GM12878 (cell line): ENCODE data around the gene TNK1. TPM values are rescaled to one million over a fixed set of nuclear protein-coding genes. Genes with fewer than 3 reads are reported as not detected.
A peak's percentile ranks its signal among the peaks of the same experiment; 100 is the strongest.

Experiments used
- ATAC-seq: fragments of 200-7000 bp; cut with Tn5 transposase; 3 replicates; pipeline ENCODE4 v1.9.1; 2020; ENCODE audit warnings: mild to moderate bottlenecking, moderate library complexity
- BruUV-seq: library from RNA; stranded (reverse); fragments of 400-500 nt; replicated peaks from 2 replicates; lab custom pipeline; 2021; lab: Mats Ljungman, UMichigan
- CTCF ChIA-PET: fragments of 300-600 bp; sonication (Branson Sonifier 250); formaldehyde crosslinking; extraction: SDS; loops from one replicate; lab custom pipeline; 2021; ENCODE audit warnings: inconsistent platforms; lab: Yijun Ruan, JAX
- POLR2A ChIA-PET: fragments of 350-600 bp; formaldehyde crosslinking; extraction: SDS; loops from one replicate; lab custom pipeline; 2021; ENCODE audit warnings: inconsistent platforms; lab: Charles Lee
- RAD21 ChIA-PET: fragments of 300-600 bp; sonication (Branson Sonifier 250); formaldehyde crosslinking; loops from one replicate; lab custom pipeline; 2023; ENCODE audit warnings: antibody characterized with exemption; ENCODE audit not compliant: unreplicated experiment; lab: Charles Lee
- SMC1A ChIA-PET: fragments of 300-600 bp; sonication (Branson Sonifier 250); formaldehyde crosslinking; loops from one replicate; lab custom pipeline; 2023; ENCODE audit not compliant: unreplicated experiment, uncharacterized antibody; lab: Charles Lee
- DNase-seq: peaks from one replicate; pipeline ENCODE4 v3.0.0-alpha.2; 2011; ENCODE audit warnings: low read depth, low spot score
- FAIRE-seq: peaks from 3 replicates; lab custom pipeline; 2011; peaks lifted over from hg19 to GRCh38; lab: Jason Lieb, UNC
- H2AFZ ChIP-seq: 2 replicates; pipeline ENCODE4 v1.6.0; 2011; ENCODE audit warnings: low read depth, low read length, control low read depth; ENCODE audit not compliant: control insufficient read depth
- H3K27ac ChIP-seq: 2 replicates; pipeline ENCODE4 v1.5.1; 2011; ENCODE audit warnings: control low read depth; ENCODE audit not compliant: control insufficient read depth, insufficient read depth
- H3K27me3 ChIP-seq, 2 experiments: replicated peaks in 1 of 2; 2 replicates each; pipeline versions ENCODE4 v1.6.0 to v1.6.1; 2011; ENCODE audit warnings: low read length in 1 of 2; ENCODE audit not compliant: control insufficient read depth in 2 of 2, insufficient read depth in 2 of 2
- H3K36me3 ChIP-seq, 2 experiments: 2 replicates each; pipeline ENCODE4 v1.5.1; 2011; ENCODE audit warnings: low read length in 1 of 2; ENCODE audit not compliant: control insufficient read depth in 2 of 2, insufficient read depth in 2 of 2
- H3K4me1 ChIP-seq: 2 replicates; pipeline ENCODE4 v1.6.1; 2011; ENCODE audit warnings: mild to moderate bottlenecking, low read length, moderate library complexity, mixed read lengths; ENCODE audit not compliant: control insufficient read depth, insufficient read depth
- H3K4me2 ChIP-seq: 2 replicates; pipeline ENCODE4 v1.6.0; 2011; ENCODE audit warnings: control low read depth; ENCODE audit not compliant: control insufficient read depth, insufficient read depth
- H3K4me3 ChIP-seq: fragments of 200-600 bp; sonication (generic); 2 replicates; pipeline ENCODE4 v1.5.1; 2016
- H3K79me2 ChIP-seq: 2 replicates; pipeline ENCODE4 v1.6.0; 2011; ENCODE audit warnings: low read length; ENCODE audit not compliant: control insufficient read depth, insufficient read depth
- H3K9ac ChIP-seq: 2 replicates; pipeline ENCODE4 v1.8.0; 2011; ENCODE audit warnings: low read length, control low read depth, mixed read lengths; ENCODE audit not compliant: control insufficient read depth, insufficient read depth
- H3K9me3 ChIP-seq: replicated peaks from 3 replicates; pipeline ENCODE4 v1.5.1; 2011; ENCODE audit warnings: mild to moderate bottlenecking, low read length; ENCODE audit not compliant: control insufficient read depth, insufficient read depth
- H4K20me1 ChIP-seq: 2 replicates; pipeline ENCODE4 v1.6.0; 2011; ENCODE audit not compliant: control insufficient read depth, insufficient read depth
- BCLAF1 ChIP-seq: fragments of 450-650 bp; IDR thresholded peaks from 2 replicates; pipeline ENCODE4 v1.6.1; 2017; ENCODE audit warnings: antibody characterized with exemption, mild to moderate bottlenecking, moderate library complexity
- CBX3 ChIP-seq: fragments of 200-600 bp; sonication (generic); IDR thresholded peaks from 2 replicates; pipeline ENCODE4 v1.6.1; 2016; ENCODE audit warnings: low read depth, borderline replicate concordance
- EED ChIP-seq: sonication (generic); IDR thresholded peaks from 2 replicates; pipeline ENCODE4 v1.6.1; 2016; ENCODE audit warnings: antibody characterized with exemption, low read depth
- GATAD2B ChIP-seq: fragments of 450-650 bp; conservative IDR thresholded peaks from 2 replicates; pipeline ENCODE4 v1.6.1; 2017; ENCODE audit warnings: low read depth, mild to moderate bottlenecking, moderate library complexity
- HDAC6 ChIP-seq: fragments of 200-600 bp; sonication (generic); IDR thresholded peaks from one replicate; pipeline ENCODE4 v1.8.0; 2017; ENCODE audit warnings: antibody characterized with exemption; ENCODE audit not compliant: unreplicated experiment
- MTA3 ChIP-seq: IDR thresholded peaks from 2 replicates; pipeline ENCODE4 v1.6.1; 2012; ENCODE audit warnings: low read length, inconsistent platforms, borderline replicate concordance
- MYB ChIP-seq: fragments of 150-350 bp; IDR thresholded peaks from 2 replicates; pipeline ENCODE4 v1.6.1; 2014; ENCODE audit warnings: mild to moderate bottlenecking, low read depth, low read length, borderline replicate concordance
- MYC ChIP-seq: IDR thresholded peaks from 2 replicates; pipeline ENCODE4 v1.6.1; 2011; ENCODE audit warnings: mild to moderate bottlenecking, low read length, moderate library complexity, inconsistent platforms; ENCODE audit not compliant: insufficient read depth, insufficient replicate concordance, insufficient read length, severe bottlenecking
- NFXL1 ChIP-seq: fragments of 450-650 bp; IDR thresholded peaks from 2 replicates; pipeline ENCODE4 v1.6.1; 2017; ENCODE audit warnings: antibody characterized with exemption, mild to moderate bottlenecking, borderline replicate concordance
- RB1 ChIP-seq: fragments of 450-650 bp; formaldehyde crosslinking; IDR thresholded peaks from 2 replicates; pipeline ENCODE4 v1.6.1; 2017; ENCODE audit warnings: mild to moderate bottlenecking, borderline replicate concordance
- RCOR1 ChIP-seq: conservative IDR thresholded peaks from 2 replicates; pipeline ENCODE4 v1.6.1; 2012; ENCODE audit warnings: low read depth, low read length, improper control_type of control experiment
- RELA ChIP-seq: fragments of 450-650 bp; IDR thresholded peaks from 2 replicates; pipeline ENCODE4 v1.8.0; 2014; ENCODE audit warnings: borderline replicate concordance; ENCODE audit not compliant: partially characterized antibody
- SMARCA5 ChIP-seq: fragments of 450-650 bp; IDR thresholded peaks from 2 replicates; pipeline ENCODE4 v1.6.1; 2017; ENCODE audit warnings: mild to moderate bottlenecking
- SRF ChIP-seq, 2 experiments: IDR thresholded peaks; 2 replicates each; pipeline ENCODE4 v1.6.1; 2011; ENCODE audit warnings: low read depth in 2 of 2, low read length in 2 of 2, mild to moderate bottlenecking in 1 of 2, moderate library complexity in 1 of 2
- WGBS: methylation state at CpG from one replicate; pipeline ENCODE4 v1.1.6; 2016; ENCODE audit warnings: low lambda C conversion rate; ENCODE audit not compliant: insufficient replicate concordance, insufficient coverage; ENCODE audit errors: missing lambda C conversion rate; 5-methylcytosine and 5-hydroxymethylcytosine counted together
- in situ Hi-C: fragments of 300-500 bp; cut with MboI; formaldehyde crosslinking; loops from 9 replicates; pipeline ENCODE4 v1.14.3; 2018; ENCODE audit warnings: mixed read lengths
- intact Hi-C: fragments of 100-400 bp; cut with micrococcal nuclease; formaldehyde crosslinking; loops from one replicate; pipeline ENCODE4 v1.14.2; 2022; ENCODE audit not compliant: unreplicated experiment
- polyA plus RNA-seq, 11 experiments: library from polyadenylated mRNA; depleted of rRNA in 4 of 11; unstranded in 6 of 11; stranded (reverse) in 5 of 11; fragments of >200 nt; fragmentation: Nextera tagmentation in 4 of 11; fragmentation: Illumina TruSeq in 1 of 11; extraction: Ambion mirVana in 4 of 11; extraction: Trizol in 1 of 11; gene quantifications; 1 replicate in 1 of 11; 2 replicates in 10 of 11; pipeline versions ENCODE4 v1.2.1 to v1.2.3, GENCODE V29; 2011 to 2016; ENCODE audit warnings: inconsistent platforms in 2 of 11, missing spikeins in 2 of 11, low read depth in 1 of 11
- total RNA-seq, 4 experiments: library from RNA; depleted of rRNA in 3 of 4; stranded (reverse); fragments of >200 nt in 3 of 4; fragmentation: Illumina TruSeq in 1 of 4; extraction: Trizol in 1 of 4; gene quantifications; 2 replicates each; pipeline versions ENCODE4 v1.2.1 to v1.2.3, GENCODE V29; 2013 to 2021

Gene TNK1
- total and polyA plus RNA-seq, 10 of the 15 experiments (the other 5 are each of a cell fraction or from before 2014, with no cell fraction given): 0.06 to 2.5 (median 0.70) TPM

DNA sequence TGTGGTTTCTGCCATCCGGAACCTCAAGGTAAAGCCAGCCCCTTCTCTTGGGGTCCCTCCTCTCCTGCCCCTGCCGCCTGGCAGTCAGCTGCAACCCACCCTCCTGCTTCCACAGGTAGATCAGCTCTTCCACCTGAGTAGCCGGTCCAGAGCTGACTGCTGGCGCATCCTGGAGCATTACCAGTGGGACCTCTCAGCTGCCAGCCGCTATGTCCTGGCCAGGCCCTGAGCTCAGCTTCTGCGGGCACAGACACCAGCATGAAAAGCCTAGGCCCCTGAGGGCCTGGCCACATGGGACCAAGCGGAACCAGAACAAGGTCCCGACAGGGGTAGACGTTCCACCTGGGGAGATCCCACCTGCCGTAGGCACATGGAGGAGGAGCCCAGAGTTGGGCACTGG is 8.0 kb downstream of the TNK1 start:
- H3K27me3 ChIP-seq: no peaks in the 10 kb centered on the region
- H4K20me1 ChIP-seq: no peaks in the 10 kb centered on the region
- 93% methylated on average over 10 of the region's 10 CpGs for WGBS
- ATAC-seq (no peak), FAIRE-seq (no peak), DNase-seq (no peak)
- SMC1A ChIA-PET: no interaction called here
- H3K4me2 ChIP-seq: no peak overlapping the region
- CTCF ChIA-PET: interaction anchor here (0.7 kb wide), 1 partner anchor 684 kb away, joined by 3 read pairs; no protein-coding TSS in a partner anchor
- H3K4me3 ChIP-seq: no peak overlapping the region
- no peaks in the 10 kb centered on the region for H3K9me3 ChIP-seq
- H3K9ac ChIP-seq: no peak overlapping the region
- H3K4me1 ChIP-seq: peaks cover 3% of the 10 kb centered on the region; the same call in 1 of the 2 replicates
- no peak overlapping the region for H2AFZ ChIP-seq
- H3K36me3 ChIP-seq: no peaks in the 10 kb centered on the region
- in situ Hi-C loops: no loop called here
- no TSS peak for BruUV-seq
- no peak for TF ChIP-seq MTA3
- TF ChIP-seq EED: no peak
- peaks cover 2% of the 10 kb centered on the region for H3K79me2 ChIP-seq
- RAD21 ChIA-PET: no interaction called here
- intact Hi-C loops: no loop called here
- POLR2A ChIA-PET: no interaction called here
- no peak overlapping the region for H3K27ac ChIP-seq

- intact Hi-C loops: no loop called here
- H3K27ac ChIP-seq: no peak overlapping the region
- BruUV-seq: TSS peak; percentile 52
- no peak overlapping the region for H2AFZ ChIP-seq
- peaks cover 2% of the 10 kb centered on the region for H3K79me2 ChIP-seq
- no peak overlapping the region for H3K4me2 ChIP-seq
- ChIA-PET CTCF (no interaction called here), SMC1A (no interaction called here), POLR2A (no interaction called here), RAD21 (no interaction called here)
- H4K20me1 ChIP-seq: no peaks in the 10 kb centered on the region
- FAIRE-seq (no peak), DNase-seq (no peak), ATAC-seq (no peak)
- H3K4me1 ChIP-seq: no peaks in the 10 kb centered on the region
- H3K4me3 ChIP-seq: no peak overlapping the region
- H3K36me3 ChIP-seq: no peaks in the 10 kb centered on the region
- 86% methylated on average over 19 of the region's 19 CpGs for WGBS
- H3K9me3 ChIP-seq: no peaks in the 10 kb centered on the region
- no peaks in the 10 kb centered on the region for H3K27me3 ChIP-seq
- H3K9ac ChIP-seq: no peak overlapping the region
- in situ Hi-C loops: no loop called here
- TF ChIP-seq RB1: no peak
- TF ChIP-seq NFXL1: no peak
- no peak for TF ChIP-seq RCOR1
- TF ChIP-seq GATAD2B: no peak
- no peak for TF ChIP-seq MYB
- TF ChIP-seq MYC: no peak
- no peak for TF ChIP-seq RELA
- TF ChIP-seq SRF (IDR thresholded peaks at IDR 0.05; ENCODE audit: low read depth in 2 of 2, low read length in 2 of 2): no peak
- no peak for TF ChIP-seq HDAC6
- TF ChIP-seq BCLAF1: no peak
- TF ChIP-seq CBX3: no peak
- TF ChIP-seq SMARCA5: no peak
Observed at GRCh38 chr17:7389924-7390910, 9.3 kb downstream of the TNK1 start.
